ENCODE measurements around the gene SMIM12. TPM values are rescaled to one million over a fixed set of nuclear protein-coding genes. Genes with fewer than 3 reads are reported as not detected.

The SMIM12 gene
- total RNA-seq, 1 donor from 2014 or later = 58.7 TPM

DNA sequence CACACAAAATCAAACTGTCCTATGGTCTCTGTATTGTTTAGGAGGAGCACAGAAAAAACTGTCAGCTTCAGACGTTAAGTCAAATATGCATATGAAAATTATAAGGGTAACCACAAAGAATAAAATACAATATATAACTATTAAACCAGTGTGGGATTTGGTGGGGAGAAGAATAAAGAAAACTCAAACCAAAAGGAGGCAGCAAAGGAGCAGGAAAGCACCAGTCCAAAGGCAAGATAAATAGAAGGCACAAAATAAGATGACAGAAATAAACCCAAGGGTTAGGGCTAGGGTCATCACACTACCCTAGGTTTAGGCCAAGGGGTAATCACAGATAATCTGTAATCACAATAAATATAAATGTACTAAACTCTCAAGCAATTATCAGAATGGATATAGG is 37.1 kb upstream of the SMIM12 start:
- no peak overlapping the region for H3K27ac Mint-ChIP-seq
- peaks cover 17% of the 10 kb centered on the region for H3K27me3 Mint-ChIP-seq (ENCODE audit: low read depth)
- intact Hi-C loops (cut with micrococcal nuclease) = no loop called here
- H3K36me3 Mint-ChIP-seq (ENCODE audit: low read depth) = no peaks in the 10 kb centered on the region
- H3K4me3 Mint-ChIP-seq (ENCODE audit: low read depth) = no peak overlapping the region
- H3K4me1 Mint-ChIP-seq (ENCODE audit: low read depth) = no peaks in the 10 kb centered on the region
- DNase-seq (ENCODE audit: low spot score) = no peak
- H3K9me3 Mint-ChIP-seq = peaks cover 15% of the 10 kb centered on the region

DNA sequence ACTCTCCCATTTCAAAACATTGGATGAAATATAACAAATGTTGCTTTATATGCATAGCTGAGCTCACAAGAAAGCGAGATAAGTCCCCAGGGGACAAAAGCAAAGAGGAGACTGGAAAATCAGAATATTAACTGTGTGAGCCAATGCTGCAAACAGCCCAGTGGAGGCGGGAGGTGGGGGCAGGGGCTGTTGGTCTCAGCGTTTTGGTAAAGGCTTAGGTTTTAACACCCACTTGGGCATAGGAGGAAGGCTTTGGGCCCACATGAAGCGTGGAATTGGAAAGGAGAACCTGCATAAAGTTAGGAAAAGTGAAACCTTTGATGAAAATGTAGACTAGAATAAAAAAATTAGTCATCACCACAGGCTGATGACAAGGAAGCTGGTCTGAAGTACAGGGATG is 30.2 kb upstream of the SMIM12 start:
- H3K27ac Mint-ChIP-seq = no peak overlapping the region
- intact Hi-C loops (cut with micrococcal nuclease) = no loop called here
- peaks cover 18% of the 10 kb centered on the region for H3K9me3 Mint-ChIP-seq
- no peak overlapping the region for H3K4me3 Mint-ChIP-seq (ENCODE audit: low read depth)
- peaks cover 40% of the 10 kb centered on the region for H3K27me3 Mint-ChIP-seq (ENCODE audit: low read depth)
- peaks cover 4% of the 10 kb centered on the region for H3K4me1 Mint-ChIP-seq (ENCODE audit: low read depth)
- H3K36me3 Mint-ChIP-seq (ENCODE audit: low read depth) = no peaks in the 10 kb centered on the region
- DNase-seq (ENCODE audit: low spot score) = no peak

DNA sequence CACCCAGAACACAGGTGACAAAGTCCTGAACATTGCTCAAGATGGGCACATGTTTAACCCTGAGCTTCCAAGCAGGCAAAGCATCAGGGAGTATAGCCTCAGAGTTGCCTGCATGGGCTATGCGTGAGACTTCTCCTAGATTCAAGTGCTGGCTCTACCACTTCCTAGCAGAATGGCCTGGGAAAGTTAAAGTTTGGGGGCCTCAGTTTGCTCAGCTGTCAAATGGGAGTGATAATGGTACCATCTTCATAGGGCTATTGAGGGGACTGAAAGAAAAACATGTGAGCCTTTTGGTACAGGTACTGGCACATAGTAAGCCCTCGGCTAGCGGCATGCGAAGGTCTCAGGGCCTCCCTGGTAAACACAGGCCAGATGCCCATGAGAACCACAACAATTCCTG is 28.0 kb upstream of the SMIM12 start:
- Mint-ChIP-seq H3K9me3 (peaks cover 12% of the 10 kb centered on the region), H3K27me3 (ENCODE audit: low read depth) (peaks cover 49% of the 10 kb centered on the region), H3K36me3 (ENCODE audit: low read depth) (no peaks in the 10 kb centered on the region), H3K4me3 (ENCODE audit: low read depth) (no peak overlapping the region), H3K27ac (no peak overlapping the region), H3K4me1 (ENCODE audit: low read depth) (peaks cover 5% of the 10 kb centered on the region)
- intact Hi-C loops (cut with micrococcal nuclease) = no loop called here
- DNase-seq (ENCODE audit: low spot score) = no peak

DNA sequence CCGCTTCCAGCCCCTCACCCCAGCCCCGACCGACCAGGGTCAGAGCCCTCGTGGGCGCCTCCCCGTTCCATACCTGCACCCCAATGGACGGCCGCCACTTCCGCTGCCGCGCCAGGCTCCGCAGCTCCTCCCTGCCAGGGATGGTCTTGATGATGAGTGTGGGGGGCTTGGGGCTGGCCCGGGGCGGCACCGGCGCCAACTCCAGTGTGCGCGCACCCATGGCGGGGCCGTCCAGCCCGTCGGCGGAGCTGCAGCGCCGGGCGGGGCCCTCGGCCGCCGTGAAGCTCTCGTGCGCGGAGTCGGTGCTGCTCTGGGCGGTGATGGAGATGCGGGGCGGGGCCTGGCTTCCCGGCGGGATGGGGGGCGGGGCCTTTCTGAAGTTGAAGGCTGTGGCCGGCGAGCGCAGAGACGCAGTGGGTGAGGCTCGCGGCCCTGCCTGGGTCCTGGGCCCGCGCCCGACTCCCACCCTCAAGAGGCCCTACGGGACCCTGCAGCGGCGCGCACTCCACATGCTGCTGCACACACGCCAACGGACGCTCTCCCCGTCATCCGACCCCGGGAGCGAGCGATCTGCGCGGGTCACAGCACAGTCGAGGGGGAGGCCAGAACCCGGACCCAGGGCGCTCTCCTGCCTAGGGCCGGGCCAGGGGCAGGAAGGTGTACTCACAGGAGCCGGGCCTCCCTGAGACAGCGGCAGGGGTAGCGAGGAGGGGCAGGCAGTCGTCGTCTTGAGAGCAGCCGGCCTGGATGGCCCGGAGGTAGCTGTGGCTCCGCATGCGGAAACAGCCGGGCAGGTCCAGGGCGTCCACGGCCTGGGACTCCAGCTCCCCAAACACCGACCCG is 26.1 kb upstream of the SMIM12 start:
- DNase-seq (ENCODE audit: low spot score) = peak; percentile 48
- H3K27ac Mint-ChIP-seq = no peak overlapping the region
- no peaks in the 10 kb centered on the region for H3K9me3 Mint-ChIP-seq
- no peaks in the 10 kb centered on the region for H3K36me3 Mint-ChIP-seq (ENCODE audit: low read depth)
- intact Hi-C loops (cut with micrococcal nuclease) = no loop called here
- peaks cover 5% of the 10 kb centered on the region for H3K4me1 Mint-ChIP-seq (ENCODE audit: low read depth)
- H3K27me3 Mint-ChIP-seq (ENCODE audit: low read depth) = peaks cover 52% of the 10 kb centered on the region
- H3K4me3 Mint-ChIP-seq (ENCODE audit: low read depth) = peak overlapping the region; percentile 68

DNA sequence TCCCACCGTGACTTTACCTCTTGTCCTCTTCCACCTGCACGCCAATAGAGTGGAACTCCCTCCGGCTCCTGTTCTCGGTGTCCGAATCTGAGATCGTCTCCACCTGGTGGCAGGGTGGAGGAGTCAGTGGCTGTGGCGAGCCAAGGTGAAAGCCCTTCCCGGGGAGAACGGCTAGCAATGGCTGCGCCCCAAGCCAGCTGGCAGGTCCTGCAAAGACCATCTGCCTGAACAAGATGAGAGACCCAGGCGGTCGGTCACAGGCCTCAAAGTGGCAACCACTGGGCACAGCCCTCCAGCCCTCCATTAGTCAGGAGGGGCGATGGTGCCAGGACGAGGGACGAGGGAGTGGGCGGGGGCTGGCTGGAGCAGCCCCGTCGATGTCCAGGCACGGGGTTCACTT is 25.4 kb upstream of the SMIM12 start:
- peak overlapping the region; percentile 68 for H3K4me3 Mint-ChIP-seq (ENCODE audit: low read depth)
- H3K4me1 Mint-ChIP-seq (ENCODE audit: low read depth) = peaks cover 5% of the 10 kb centered on the region
- H3K9me3 Mint-ChIP-seq = no peaks in the 10 kb centered on the region
- no peaks in the 10 kb centered on the region for H3K36me3 Mint-ChIP-seq (ENCODE audit: low read depth)
- H3K27me3 Mint-ChIP-seq (ENCODE audit: low read depth) = peaks cover 55% of the 10 kb centered on the region
- DNase-seq (ENCODE audit: low spot score) = no peak
- intact Hi-C loops (cut with micrococcal nuclease) = no loop called here
- H3K27ac Mint-ChIP-seq = no peak overlapping the region

DNA sequence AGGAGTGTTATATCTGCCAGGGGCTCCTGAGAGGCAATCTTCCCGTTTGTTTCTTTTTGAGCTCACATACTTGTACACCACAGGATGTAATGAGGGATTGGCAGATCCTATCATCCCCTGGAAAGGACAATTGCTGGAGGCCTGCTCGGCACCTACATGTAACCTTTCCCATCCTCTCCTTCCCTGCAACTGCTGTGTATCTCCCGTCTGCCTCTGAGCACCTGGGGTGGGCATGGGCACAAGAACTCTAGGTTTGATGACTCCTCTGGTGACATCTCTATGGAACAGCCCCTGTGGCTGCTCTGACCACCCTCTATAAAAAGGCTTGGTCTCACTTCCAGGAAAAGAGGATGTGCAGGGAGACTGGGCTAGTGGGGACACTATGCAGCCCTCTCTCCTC is 25.0 kb upstream of the SMIM12 start:
- intact Hi-C loops (cut with micrococcal nuclease) = no loop called here
- DNase-seq (ENCODE audit: low spot score) = no peak
- H3K36me3 Mint-ChIP-seq (ENCODE audit: low read depth) = no peaks in the 10 kb centered on the region
- no peaks in the 10 kb centered on the region for H3K9me3 Mint-ChIP-seq
- H3K4me3 Mint-ChIP-seq (ENCODE audit: low read depth) = no peak overlapping the region
- H3K4me1 Mint-ChIP-seq (ENCODE audit: low read depth) = peaks cover 5% of the 10 kb centered on the region
- H3K27ac Mint-ChIP-seq = no peak overlapping the region
- H3K27me3 Mint-ChIP-seq (ENCODE audit: low read depth) = peaks cover 55% of the 10 kb centered on the region

DNA sequence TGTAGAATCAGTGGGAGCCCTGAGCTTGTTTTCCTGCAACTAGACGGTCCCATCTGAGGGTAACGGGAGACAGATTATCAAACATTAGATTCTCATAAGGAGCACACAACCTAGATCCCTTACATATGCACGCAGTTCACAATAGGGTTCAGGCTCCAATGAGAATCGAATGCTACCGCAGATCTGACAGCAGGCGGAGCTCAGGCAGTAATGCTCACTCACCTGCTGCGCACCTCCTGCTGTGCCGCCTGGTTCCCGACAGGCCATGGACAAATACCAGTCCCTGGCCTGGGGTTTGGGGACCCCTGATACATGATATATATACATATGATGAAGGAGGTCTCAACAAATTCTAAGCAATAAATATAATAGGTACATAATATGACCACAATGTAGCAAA is 19.7 kb upstream of the SMIM12 start:
- intact Hi-C loops (cut with micrococcal nuclease) = no loop called here
- Mint-ChIP-seq H3K4me3 (ENCODE audit: low read depth) (no peak overlapping the region), H3K27ac (no peak overlapping the region), H3K36me3 (ENCODE audit: low read depth) (no peaks in the 10 kb centered on the region), H3K4me1 (ENCODE audit: low read depth) (no peaks in the 10 kb centered on the region), H3K27me3 (ENCODE audit: low read depth) (peaks cover 46% of the 10 kb centered on the region), H3K9me3 (no peaks in the 10 kb centered on the region)
- DNase-seq (ENCODE audit: low spot score) = no peak

DNA sequence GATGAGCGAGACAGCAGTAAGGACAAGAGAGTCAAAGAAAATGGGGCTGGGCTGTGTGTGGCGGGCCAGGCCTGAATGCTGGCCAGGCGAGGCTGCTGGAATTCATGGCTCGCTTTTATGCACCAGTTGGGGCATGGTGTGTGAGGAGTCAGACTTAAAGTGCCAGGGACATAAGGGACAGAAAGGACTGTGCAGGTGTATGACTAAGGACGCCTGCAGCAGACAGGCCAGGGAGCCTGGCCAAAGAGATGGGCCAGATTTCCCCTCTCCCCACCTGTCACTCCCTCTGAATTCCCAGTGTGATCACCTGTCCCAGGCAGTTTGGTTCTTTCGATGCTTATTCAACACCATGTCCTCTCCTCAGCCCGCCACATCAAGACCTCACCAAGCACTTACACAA is 16.9 kb upstream of the SMIM12 start:
- peaks cover 55% of the 10 kb centered on the region for H3K27me3 Mint-ChIP-seq (ENCODE audit: low read depth)
- no peak overlapping the region for H3K27ac Mint-ChIP-seq
- intact Hi-C loops (cut with micrococcal nuclease) = no loop called here

DNA sequence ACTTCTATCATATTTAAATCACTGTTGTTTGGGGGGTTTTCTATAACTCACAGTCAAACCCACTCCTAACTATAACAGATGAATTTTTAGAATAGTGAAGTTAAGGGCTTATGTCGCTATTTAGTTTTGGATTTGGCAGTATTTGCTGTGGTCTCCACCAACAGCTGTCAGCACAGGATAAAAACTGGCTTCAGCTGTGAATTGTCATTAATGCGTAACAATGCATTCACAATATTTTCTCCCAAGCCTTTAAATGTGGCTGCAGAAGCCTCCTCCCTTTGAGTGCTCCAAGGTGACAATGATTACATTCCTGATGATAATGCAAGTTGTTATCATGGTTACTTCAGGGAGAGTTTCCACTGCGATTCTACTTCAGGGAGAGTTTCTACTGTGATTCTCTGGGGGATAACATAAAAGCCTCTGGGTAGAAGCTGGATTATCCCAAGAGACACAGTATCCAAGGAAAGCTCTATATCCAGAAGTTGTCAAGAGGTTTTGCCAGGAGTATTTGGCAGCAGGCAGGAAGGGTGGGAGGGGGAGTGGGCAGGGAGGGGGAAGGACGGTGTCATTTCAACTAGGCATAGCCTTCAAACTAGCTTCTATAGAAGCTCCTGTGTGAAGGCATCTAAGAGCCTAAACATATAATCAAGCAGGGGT is 14.9 kb upstream of the SMIM12 start:
- no peaks in the 10 kb centered on the region for H3K4me1 Mint-ChIP-seq (ENCODE audit: low read depth)
- no peak for DNase-seq (ENCODE audit: low spot score)
- no peak overlapping the region for H3K4me3 Mint-ChIP-seq (ENCODE audit: low read depth)
- H3K36me3 Mint-ChIP-seq (ENCODE audit: low read depth) = no peaks in the 10 kb centered on the region
- H3K9me3 Mint-ChIP-seq = no peaks in the 10 kb centered on the region
- H3K27me3 Mint-ChIP-seq (ENCODE audit: low read depth) = peaks cover 52% of the 10 kb centered on the region
- intact Hi-C loops (cut with micrococcal nuclease) = no loop called here
- no peak overlapping the region for H3K27ac Mint-ChIP-seq

More for the DNA sequence above, 16.9 kb upstream of the SMIM12 start:
- Mint-ChIP-seq H3K4me3 (ENCODE audit: low read depth) (no peak overlapping the region), H3K4me1 (ENCODE audit: low read depth) (no peaks in the 10 kb centered on the region), H3K9me3 (no peaks in the 10 kb centered on the region), H3K36me3 (ENCODE audit: low read depth) (no peaks in the 10 kb centered on the region)
- no peak for DNase-seq (ENCODE audit: low spot score)

DNA sequence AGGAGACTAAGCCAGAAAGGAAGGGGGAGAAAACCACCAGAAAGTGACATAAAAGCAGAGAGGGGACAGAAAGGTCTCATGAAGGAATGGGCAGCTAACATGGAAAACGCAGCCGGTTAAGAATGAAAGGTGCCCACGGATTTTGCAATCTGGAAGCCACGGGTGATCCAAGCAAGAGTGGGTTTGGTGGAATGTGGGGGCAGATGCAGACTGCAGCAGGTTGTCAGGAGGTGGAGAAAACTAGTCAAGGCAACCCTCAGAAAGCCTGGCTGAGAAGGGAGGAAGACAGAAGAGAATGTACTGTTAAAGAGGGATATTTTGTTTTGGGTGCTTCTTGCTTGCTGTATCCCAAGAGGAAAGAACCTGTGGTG is 12.6 kb upstream of the SMIM12 start:
- intact Hi-C loops (cut with micrococcal nuclease) = no loop called here
- Mint-ChIP-seq H3K36me3 (ENCODE audit: low read depth) (no peaks in the 10 kb centered on the region), H3K27me3 (ENCODE audit: low read depth) (peaks cover 54% of the 10 kb centered on the region), H3K9me3 (no peaks in the 10 kb centered on the region), H3K4me1 (ENCODE audit: low read depth) (no peaks in the 10 kb centered on the region), H3K4me3 (ENCODE audit: low read depth) (no peak overlapping the region), H3K27ac (no peak overlapping the region)
- DNase-seq (ENCODE audit: low spot score) = no peak

DNA sequence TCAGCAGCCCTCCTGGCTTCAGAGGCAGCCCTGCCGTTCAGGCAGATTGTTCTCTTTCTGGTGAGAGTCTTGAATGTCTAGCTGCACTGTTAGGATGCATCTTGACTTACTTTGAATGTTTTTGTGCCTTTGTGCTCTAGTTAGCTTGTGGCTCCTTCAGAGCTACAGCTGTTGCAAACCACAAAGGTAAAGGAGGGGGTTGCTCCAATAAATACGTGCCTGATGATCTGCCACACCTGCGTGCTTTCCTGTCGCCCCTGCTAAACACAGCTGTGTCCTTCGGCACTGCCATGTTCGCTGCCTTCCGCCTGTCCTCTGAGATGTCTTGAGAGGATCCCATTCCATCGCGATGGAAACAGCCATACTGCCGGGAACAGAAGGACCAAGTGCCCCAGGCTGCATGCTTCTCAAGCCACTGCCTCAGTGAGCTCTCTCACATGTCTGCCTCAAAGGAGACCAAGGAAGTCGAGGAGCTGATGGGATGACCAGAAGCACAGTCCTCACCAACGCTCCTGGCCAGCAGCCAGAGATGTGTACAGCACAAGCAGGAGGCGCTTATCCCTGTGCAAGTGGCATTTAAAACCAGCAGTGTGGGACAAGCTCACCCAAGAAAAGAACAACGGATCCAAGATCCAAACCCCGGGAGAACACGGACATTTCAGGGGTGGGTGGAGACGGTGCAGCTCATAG is 12.0 kb upstream of the SMIM12 start:
- intact Hi-C loops (cut with micrococcal nuclease) = no loop called here
- Mint-ChIP-seq H3K4me1 (ENCODE audit: low read depth) (no peaks in the 10 kb centered on the region), H3K36me3 (ENCODE audit: low read depth) (no peaks in the 10 kb centered on the region), H3K4me3 (ENCODE audit: low read depth) (no peak overlapping the region), H3K9me3 (no peaks in the 10 kb centered on the region), H3K27me3 (ENCODE audit: low read depth) (peaks cover 48% of the 10 kb centered on the region), H3K27ac (no peak overlapping the region)
- no peak for DNase-seq (ENCODE audit: low spot score)

DNA sequence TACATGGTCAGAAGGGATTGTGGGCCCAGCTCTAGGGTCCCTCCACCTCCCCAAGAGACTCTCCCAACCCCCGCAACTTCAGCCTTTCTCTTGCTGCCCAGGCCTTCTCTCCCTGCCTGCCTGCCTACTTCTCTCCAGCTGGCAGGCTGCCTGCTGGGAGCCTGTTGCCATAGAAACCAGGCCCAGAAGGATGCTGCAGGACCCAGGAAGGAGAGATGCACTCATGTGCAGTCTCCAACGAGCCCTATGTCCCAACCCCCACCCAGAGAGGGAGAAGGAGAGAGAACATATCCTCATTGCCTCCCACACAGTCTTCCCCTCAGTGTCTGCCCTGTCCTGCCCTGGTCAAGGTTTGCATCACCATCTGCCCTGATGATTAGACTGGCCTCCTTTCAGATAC is 10.8 kb upstream of the SMIM12 start:
- no peak for DNase-seq (ENCODE audit: low spot score)
- no peaks in the 10 kb centered on the region for H3K4me1 Mint-ChIP-seq (ENCODE audit: low read depth)
- H3K9me3 Mint-ChIP-seq = no peaks in the 10 kb centered on the region
- H3K27me3 Mint-ChIP-seq (ENCODE audit: low read depth) = peaks cover 39% of the 10 kb centered on the region
- intact Hi-C loops (cut with micrococcal nuclease) = no loop called here
- H3K36me3 Mint-ChIP-seq (ENCODE audit: low read depth) = no peaks in the 10 kb centered on the region
- no peak overlapping the region for H3K27ac Mint-ChIP-seq
- no peak overlapping the region for H3K4me3 Mint-ChIP-seq (ENCODE audit: low read depth)

DNA sequence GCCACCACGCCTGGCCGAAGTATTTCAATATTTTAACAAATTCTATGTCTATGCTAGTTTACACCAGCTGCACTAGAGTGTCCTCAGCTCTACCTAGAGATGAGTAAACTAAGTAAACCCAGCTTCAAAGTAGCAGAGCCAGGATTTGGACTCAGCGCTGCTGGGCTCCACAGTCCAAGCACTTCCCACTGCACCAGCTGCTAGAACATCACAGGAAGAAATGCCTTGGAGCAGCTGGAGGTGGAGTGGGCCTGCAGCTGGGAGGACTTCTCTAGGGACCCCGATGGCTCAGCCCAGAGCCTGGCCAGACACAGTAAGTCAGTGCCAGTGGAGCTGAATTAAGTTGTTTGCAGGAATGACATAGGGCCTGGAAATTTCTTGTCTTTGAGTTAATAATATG is 10.2 kb upstream of the SMIM12 start:
- Mint-ChIP-seq H3K4me3 (ENCODE audit: low read depth) (no peak overlapping the region), H3K9me3 (no peaks in the 10 kb centered on the region), H3K4me1 (ENCODE audit: low read depth) (peaks cover 2% of the 10 kb centered on the region), H3K27me3 (ENCODE audit: low read depth) (peaks cover 37% of the 10 kb centered on the region), H3K27ac (no peak overlapping the region), H3K36me3 (ENCODE audit: low read depth) (no peaks in the 10 kb centered on the region)
- intact Hi-C loops (cut with micrococcal nuclease) = no loop called here
- no peak for DNase-seq (ENCODE audit: low spot score)
